Endodermal cell (in vitro differentiated cells): ENCODE data around the gene MRPL30. TPM values are rescaled to one million over a fixed set of nuclear protein-coding genes. Genes with fewer than 3 reads are reported as not detected.
"Not testable (repeated sequence)": the region's sequence is repeated elsewhere in the genome, so short reads cannot be mapped to it uniquely, and the experiment has no call there.

ENCODE experiments used
- DNase-seq: peaks from one replicate; pipeline ENCODE4 v3.0.0-alpha.2; 2017
- H3K27ac ChIP-seq: 2 replicates; pipeline ENCODE4 v1.5.1; 2013; ENCODE audit warnings: mild to moderate bottlenecking, low read depth, low read length, moderate library complexity
- H3K27me3 ChIP-seq: 2 replicates; pipeline ENCODE4 v1.6.1; 2013; ENCODE audit warnings: mild to moderate bottlenecking, low read length, moderate library complexity; ENCODE audit not compliant: insufficient read depth, control insufficient read depth, poor library complexity, severe bottlenecking
- H3K36me3 ChIP-seq: 2 replicates; pipeline ENCODE4 v1.7.0; 2013; ENCODE audit warnings: mild to moderate bottlenecking, low read length, moderate library complexity; ENCODE audit not compliant: control insufficient read depth, insufficient read depth
- H3K4me1 ChIP-seq: one replicate; pipeline ENCODE4 v1.7.0; 2013; ENCODE audit warnings: low read length; ENCODE audit not compliant: control insufficient read depth, insufficient read depth
- H3K4me3 ChIP-seq: 2 replicates; pipeline ENCODE4 v1.5.1; 2013; ENCODE audit warnings: mild to moderate bottlenecking, low read length, moderate library complexity
- H3K9ac ChIP-seq: 2 replicates; pipeline ENCODE4 v1.6.1; 2013; ENCODE audit warnings: mild to moderate bottlenecking, low read length, moderate library complexity; ENCODE audit not compliant: poor library complexity, severe bottlenecking; ENCODE audit errors: extremely low read depth
- H3K9me3 ChIP-seq: 2 replicates; pipeline ENCODE4 v1.6.1; 2013; ENCODE audit warnings: mild to moderate bottlenecking, low read length, moderate library complexity; ENCODE audit not compliant: control insufficient read depth
- H3K27ac Mint-ChIP-seq: 2 replicates; pipeline ENCODE4 v1.8.0; 2020; ENCODE audit warnings: mixed read lengths
- H3K27me3 Mint-ChIP-seq: 2 replicates; pipeline ENCODE4 v1.8.0; 2021; ENCODE audit warnings: mild to moderate bottlenecking, mixed read lengths; ENCODE audit not compliant: insufficient read depth
- H3K36me3 Mint-ChIP-seq: 2 replicates; pipeline ENCODE4 v1.8.0; 2020; ENCODE audit warnings: low read depth, mixed read lengths
- H3K4me1 Mint-ChIP-seq: 2 replicates; pipeline ENCODE4 v1.8.0; 2020; ENCODE audit warnings: mixed read lengths
- H3K4me3 Mint-ChIP-seq: 2 replicates; pipeline ENCODE4 v1.8.0; 2020; ENCODE audit warnings: mild to moderate bottlenecking, moderate library complexity, mixed read lengths
- H3K9me3 Mint-ChIP-seq: 2 replicates; pipeline ENCODE4 v1.8.0; 2020; ENCODE audit warnings: mild to moderate bottlenecking, mixed read lengths
- WGBS, 2 experiments: methylation state at CpG; one replicate each; pipeline versions ENCODE4 v1.1.5 to v1.1.7; 2013; ENCODE audit warnings: missing lambda C conversion rate in 2 of 2, mixed read lengths in 1 of 2; ENCODE audit not compliant: insufficient coverage in 1 of 2, insufficient read length in 1 of 2; 5-methylcytosine and 5-hydroxymethylcytosine counted together
- total RNA-seq, 2 donors: library from RNA; stranded (reverse); fragmentation: NEBNext Ultra II Directional in 1 of 2; extraction: Animal tissue kit (Norgen Biotek cat#: 25700) in 1 of 2; gene quantifications; 2 replicates in 1 of 2; 3 replicates in 1 of 2; pipeline ENCODE4 v1.2.1, GENCODE V29; 2021
- TF ChIP-seq, protein P1 (sequence below): fragments of 200-600 bp; sonication (generic); conservative IDR thresholded peaks from 2 replicates; pipeline ENCODE4 v1.5.0; 2021; ENCODE audit warnings: antibody characterized with exemption, mild to moderate bottlenecking

MRPL30 gene
- total RNA-seq, 2 donors from 2014 or later: 39.8 to 46.1 TPM

DNA sequence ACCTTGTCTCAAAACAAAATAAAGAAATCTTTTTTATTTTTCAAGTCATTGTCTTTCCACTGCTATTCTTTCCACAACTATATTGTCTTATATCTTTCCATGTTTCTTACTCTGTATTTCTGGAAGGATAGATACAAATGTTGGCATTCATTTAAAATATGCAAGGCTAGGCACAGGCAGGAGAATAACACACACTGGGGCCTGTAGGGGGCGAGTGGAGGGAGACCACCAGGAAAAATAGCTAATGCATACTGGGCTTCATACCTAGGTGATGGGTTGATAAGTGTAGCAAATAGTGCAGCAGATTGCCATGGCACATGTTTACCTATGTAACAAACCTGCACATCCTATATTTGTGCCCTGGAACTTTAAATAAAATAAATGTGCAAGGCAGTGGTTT, 9.6 kb downstream of the MRPL30 start:
- Mint-ChIP-seq H3K36me3 (peaks cover 60% of the 10 kb centered on the region), H3K9me3 (peaks cover 3% of the 10 kb centered on the region), H3K4me3 (no peak overlapping the region), H3K4me1 (no peaks in the 10 kb centered on the region), H3K27me3 (no peaks in the 10 kb centered on the region), H3K27ac (no peak overlapping the region)
- Histone ChIP-seq H3K9me3 (peaks cover 9% of the 10 kb centered on the region), H3K4me1 (no peaks in the 10 kb centered on the region), H3K4me3 (no peak overlapping the region), H3K9ac (no peak overlapping the region), H3K27ac (no peak overlapping the region), H3K27me3 (no peaks in the 10 kb centered on the region), H3K36me3 (peaks cover 62% of the 10 kb centered on the region)
- DNase-seq: no peak
- 96% methylated on average over 1 of the region's 1 CpG; no CpG with 5 or more reads in 1 of the 2 experiments for WGBS, 2 experiments
- TF ChIP-seq, protein P1, sequence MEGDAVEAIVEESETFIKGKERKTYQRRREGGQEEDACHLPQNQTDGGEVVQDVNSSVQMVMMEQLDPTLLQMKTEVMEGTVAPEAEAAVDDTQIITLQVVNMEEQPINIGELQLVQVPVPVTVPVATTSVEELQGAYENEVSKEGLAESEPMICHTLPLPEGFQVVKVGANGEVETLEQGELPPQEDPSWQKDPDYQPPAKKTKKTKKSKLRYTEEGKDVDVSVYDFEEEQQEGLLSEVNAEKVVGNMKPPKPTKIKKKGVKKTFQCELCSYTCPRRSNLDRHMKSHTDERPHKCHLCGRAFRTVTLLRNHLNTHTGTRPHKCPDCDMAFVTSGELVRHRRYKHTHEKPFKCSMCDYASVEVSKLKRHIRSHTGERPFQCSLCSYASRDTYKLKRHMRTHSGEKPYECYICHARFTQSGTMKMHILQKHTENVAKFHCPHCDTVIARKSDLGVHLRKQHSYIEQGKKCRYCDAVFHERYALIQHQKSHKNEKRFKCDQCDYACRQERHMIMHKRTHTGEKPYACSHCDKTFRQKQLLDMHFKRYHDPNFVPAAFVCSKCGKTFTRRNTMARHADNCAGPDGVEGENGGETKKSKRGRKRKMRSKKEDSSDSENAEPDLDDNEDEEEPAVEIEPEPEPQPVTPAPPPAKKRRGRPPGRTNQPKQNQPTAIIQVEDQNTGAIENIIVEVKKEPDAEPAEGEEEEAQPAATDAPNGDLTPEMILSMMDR: peak; percentile 59

DNA sequence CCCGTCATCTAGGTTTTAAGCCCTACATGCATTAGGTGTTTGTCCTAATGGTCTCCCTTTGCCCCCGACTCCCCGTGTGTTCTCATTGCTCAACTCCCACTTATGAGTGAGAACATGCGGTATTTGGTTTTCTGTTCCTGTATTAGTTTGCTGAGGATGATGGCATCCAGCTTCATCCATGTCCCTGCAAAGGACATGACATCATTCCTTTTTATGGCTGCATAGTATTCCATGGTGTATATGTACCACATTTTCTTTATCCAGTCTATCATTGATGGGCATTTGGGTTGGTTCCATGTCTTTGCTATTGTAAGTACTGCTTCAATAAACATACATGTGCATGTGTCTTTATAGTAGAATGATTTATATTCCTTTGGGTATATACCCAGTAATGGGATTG, 11.4 kb downstream of the MRPL30 start:
- peaks cover 69% of the 10 kb centered on the region for H3K36me3 Mint-ChIP-seq

DNA sequence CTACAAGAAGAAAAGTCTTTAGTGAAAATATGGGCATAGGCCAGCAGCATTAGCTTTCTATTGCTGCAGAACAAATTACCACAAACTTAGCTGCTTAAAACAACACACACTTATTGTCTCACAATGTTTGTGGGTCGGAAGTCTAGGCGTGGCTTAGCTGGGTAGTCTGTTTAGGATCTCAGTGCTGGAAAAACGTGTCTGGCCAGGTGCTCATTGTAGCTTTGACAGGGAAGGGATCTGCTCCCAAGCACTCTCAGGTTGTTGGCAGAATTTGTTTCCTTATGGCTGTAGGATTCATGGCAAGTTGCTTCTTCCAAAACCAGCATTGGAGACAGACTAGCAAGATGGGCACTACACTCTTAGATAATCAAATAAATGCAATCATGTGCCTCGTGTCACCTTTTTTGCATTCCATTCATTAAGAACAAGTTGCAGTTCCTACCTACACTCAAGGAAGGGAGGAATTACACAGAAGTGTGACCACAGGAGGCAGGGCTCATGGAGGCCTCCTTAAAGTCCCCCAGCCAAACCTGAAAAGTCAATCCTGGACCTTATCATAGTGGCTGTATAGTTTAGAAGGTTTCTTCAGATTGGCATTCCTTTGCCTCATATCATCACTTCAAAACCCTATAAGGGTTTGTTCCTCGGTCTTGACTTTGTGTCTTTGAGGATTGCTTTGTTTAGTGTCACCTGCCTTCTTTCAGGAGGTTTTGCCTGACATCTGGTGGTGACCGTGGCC, 17.3 kb downstream of the MRPL30 start:
- no peak overlapping the region for H3K27ac ChIP-seq

More for the DNA sequence above, 11.4 kb downstream of the MRPL30 start:
- H3K4me3 ChIP-seq, H3K9ac ChIP-seq, H3K27ac ChIP-seq, H3K9me3 ChIP-seq, H3K9me3 Mint-ChIP-seq, DNase-seq, H3K4me3 Mint-ChIP-seq, H3K27ac Mint-ChIP-seq, H3K27me3 Mint-ChIP-seq, H3K4me1 ChIP-seq, H3K4me1 Mint-ChIP-seq, H3K27me3 ChIP-seq: not testable (repeated sequence)
- 96 to 100% methylated on average over 1 to 4 of the region's 4 CpGs for WGBS, 2 experiments
- peaks cover 69% of the 10 kb centered on the region for H3K36me3 ChIP-seq

More for the DNA sequence above, 17.3 kb downstream of the MRPL30 start:
- H3K4me3 Mint-ChIP-seq: no peak overlapping the region
- no peak for DNase-seq
- no peaks in the 10 kb centered on the region for H3K4me1 ChIP-seq
- H3K4me1 Mint-ChIP-seq: no peaks in the 10 kb centered on the region
- WGBS, 2 experiments: 88 to 94% methylated on average over 6 of the region's 6 CpGs
- H3K27me3 ChIP-seq: no peaks in the 10 kb centered on the region
- peaks cover 4% of the 10 kb centered on the region for H3K9me3 Mint-ChIP-seq
- TF ChIP-seq, protein P1: peak; percentile 35
- H3K9ac ChIP-seq: no peak overlapping the region
- peaks cover 28% of the 10 kb centered on the region for H3K36me3 Mint-ChIP-seq
- no peak overlapping the region for H3K4me3 ChIP-seq
- H3K36me3 ChIP-seq: peaks cover 46% of the 10 kb centered on the region
- H3K9me3 ChIP-seq: peaks cover 3% of the 10 kb centered on the region
- H3K27me3 Mint-ChIP-seq: no peaks in the 10 kb centered on the region
- no peak overlapping the region for H3K27ac Mint-ChIP-seq
